HG03520 (cell line): ENCODE measurements around the gene JAKMIP1.

Experiments used
- ATAC-seq: cut with Tn5 transposase; IDR thresholded peaks from one replicate; pipeline ENCODE4 v1.9.1; 2021; ENCODE audit warnings: mild to moderate bottlenecking, moderate library complexity; ENCODE audit not compliant: unreplicated experiment

JAKMIP1 gene

DNA sequence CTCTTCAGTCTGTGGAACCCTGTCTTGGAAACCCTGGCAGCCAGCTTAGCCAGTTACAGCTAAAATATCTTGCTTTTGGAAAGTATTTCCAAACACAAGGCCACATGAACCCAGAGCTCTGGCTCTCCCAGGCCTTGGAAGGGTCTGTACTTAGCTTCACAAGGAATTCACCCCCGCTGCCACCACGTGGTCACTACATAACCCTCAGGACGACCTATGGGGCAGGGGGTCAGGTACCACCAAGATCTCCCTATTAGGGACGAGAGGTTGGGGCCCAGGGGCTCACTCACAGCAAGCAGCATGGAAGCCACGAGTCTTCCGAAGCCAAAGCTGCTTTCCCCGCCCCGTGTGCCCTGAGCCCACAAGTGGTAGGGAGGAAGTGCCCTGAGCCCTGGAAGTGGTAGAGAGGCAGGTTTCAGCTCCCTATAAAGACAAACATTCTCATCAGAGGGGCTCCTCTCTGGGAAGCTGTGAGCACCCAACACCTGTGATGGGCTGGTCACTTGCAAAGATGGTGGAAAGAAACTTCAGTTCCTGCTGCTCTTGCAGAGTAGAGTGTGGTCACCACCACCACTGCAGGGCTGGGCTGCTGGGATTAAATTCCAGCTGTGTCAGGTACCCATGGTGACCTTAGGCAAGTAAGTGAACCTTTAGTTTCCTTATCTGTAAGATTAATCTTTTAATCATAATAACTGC lies 4.7 kb upstream of the JAKMIP1 start:
- ATAC-seq, result no peak

DNA sequence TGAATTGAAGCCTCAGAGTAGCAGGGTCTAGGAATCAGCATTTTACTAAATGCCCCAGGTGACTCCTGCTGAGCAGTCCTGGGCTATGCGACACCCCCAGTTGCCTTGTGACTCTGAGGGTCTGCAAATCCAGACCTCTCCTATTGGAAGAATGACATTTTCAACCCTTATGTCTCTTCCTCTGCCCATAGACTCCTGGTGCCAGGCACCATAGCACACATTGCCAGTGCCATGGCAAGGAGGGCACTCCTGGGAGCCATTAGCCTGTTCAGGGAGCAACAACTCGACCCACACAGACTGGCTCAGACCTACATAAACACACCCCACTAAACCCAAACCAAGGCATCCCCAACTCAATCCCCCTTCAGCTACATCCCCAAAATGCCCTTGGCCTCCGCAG lies 3.7 kb upstream of the JAKMIP1 start:
- no peak for ATAC-seq

DNA sequence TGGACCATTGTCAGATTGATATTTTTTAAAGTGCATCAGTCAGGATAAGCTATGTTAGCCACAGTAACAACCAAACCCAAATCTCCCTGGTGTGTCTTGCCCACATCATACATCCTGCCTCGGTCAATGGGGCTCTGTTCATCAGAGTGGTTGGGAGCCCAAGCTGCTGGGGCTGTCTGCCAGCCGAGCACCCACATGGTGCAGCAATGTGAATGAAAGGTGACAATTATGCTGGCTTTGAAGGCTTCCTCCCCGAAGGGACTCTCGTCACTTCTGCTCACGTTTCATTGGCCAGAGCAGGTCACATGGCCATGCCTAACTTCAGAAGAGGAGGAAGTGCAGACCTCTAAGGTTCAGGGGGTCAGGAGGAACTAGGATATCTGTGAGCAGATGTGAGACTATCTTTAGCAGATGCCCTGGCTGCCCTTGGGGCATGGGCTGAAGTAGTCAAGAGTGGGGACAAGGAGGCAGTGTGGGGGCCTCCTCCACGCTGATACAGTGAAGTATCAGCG lies 1.3 kb upstream of the JAKMIP1 start:
- ATAC-seq, result no peak

DNA sequence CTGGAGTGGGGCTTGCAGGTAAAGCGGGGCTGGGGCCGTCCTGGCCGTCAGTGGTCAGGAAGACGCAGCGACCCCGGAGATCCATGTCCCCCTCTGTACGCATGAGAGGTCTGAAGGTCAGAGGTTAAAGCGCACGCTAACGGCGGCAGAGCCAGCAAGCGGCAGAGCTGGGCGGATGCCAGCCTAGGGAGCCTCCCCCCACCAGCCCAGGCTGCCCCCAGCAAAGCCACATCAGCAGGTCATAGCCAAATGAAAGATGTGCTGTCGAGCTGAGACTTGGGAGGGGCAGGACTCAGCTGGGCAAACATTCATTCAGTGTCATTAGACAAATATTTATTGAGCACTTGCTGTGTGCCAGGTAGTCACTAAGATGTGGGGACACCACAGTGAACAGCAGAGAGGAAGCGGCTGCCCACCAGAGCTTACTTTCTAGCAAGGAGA lies 593 bp upstream of the JAKMIP1 start:
- ATAC-seq, result peak; percentile 3

DNA sequence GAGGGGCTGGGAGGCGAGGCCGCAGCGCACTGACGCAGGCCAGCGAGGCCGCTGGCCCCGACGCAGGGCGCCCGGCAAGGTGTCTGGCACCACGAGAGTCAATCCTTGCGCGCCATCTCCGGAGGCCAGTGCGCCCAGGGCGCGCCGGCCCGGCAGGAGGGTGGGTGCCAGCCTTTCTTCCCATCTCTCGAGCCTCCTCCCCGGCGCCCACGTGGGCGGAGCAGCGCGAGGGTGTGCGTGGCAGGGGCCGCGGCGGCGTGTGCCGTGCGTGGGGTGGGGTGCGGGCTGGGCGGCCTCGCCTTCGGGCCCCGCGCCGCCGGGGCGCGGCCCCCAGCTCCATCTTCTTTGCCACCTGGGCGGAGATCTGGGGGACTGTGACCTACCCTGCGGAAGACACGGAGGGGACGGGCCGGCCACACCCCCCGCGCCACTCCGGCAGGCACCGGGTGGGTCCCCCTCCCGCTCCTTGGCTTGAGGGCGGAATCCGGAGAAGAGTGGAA lies 877 bp downstream of the JAKMIP1 start:
- no peak for ATAC-seq

GRCh38 chr4:6198768-6199421 lies 1.5 kb downstream of the JAKMIP1 start:
- no peak for ATAC-seq

GRCh38 chr4:6198278-6198677 lies 2.1 kb downstream of the JAKMIP1 start:
- ATAC-seq, result no peak

GRCh38 chr4:6197433-6198174 lies 2.7 kb downstream of the JAKMIP1 start:
- no peak for ATAC-seq

DNA sequence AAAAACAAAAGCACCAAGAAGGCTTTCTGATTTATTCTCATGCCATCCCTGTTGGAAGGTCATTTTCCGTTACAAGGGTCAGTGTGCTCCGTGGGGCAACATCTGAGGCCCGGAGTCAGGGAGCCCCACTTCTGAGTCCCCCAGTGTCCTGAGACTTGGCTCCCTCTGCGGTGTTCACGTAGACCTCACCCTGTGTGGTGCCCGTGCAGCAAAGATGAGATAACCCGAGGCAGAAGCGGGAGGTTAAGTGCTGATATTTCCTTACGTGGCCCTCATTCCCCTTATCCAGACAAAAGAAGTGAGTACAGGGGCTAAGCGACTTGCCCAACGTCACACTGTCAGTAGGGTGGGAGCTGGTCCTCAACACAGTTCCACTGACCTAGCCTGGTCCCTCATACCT lies 3.5 kb downstream of the JAKMIP1 start:
- no peak for ATAC-seq

- ATAC-seq, result no peak
Observed at GRCh38 chr4:6196324-6196723, 4.0 kb downstream of the JAKMIP1 start.

DNA sequence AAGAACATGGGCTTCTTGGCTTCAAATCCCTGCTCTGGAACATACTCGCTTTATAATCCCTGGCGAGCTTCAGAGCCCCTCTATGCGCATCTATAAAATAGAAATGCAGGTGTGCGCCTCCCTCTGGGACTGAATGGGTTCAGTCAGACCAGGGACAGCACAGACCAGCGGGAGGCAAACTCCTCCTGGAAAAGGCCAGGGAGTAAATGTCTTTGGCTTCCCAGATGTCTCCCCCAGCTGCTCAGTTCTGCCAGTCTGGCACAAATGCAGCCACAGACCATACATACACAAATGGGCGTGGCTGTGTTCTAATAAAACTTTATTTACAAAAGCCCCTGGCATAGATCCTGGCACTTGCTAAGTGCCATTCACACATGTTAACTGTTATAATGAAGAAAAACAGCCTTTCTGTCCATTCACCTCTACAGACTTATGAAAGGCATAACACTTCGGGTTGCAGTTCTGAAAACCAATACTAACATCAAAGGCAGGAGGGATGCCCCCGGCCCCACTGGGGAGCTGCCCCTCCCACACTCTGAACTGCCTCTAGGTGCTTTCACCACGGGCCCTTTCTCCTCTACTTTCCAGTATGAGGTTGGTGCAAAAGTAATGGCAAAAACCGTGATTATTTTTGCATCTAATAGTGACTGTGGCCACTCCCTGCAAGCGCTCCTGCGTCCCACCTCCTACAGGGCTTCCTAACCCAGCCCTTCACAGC lies 4.6 kb downstream of the JAKMIP1 start:
- no peak for ATAC-seq

- no peak for ATAC-seq
Observed at GRCh38 chr4:6194458-6195195, 5.7 kb downstream of the JAKMIP1 start.

- no peak for ATAC-seq
Observed at GRCh38 chr4:6193399-6193798, 7.0 kb downstream of the JAKMIP1 start.

GRCh38 chr4:6192245-6192644 lies 8.1 kb downstream of the JAKMIP1 start:
- ATAC-seq, result no peak

DNA sequence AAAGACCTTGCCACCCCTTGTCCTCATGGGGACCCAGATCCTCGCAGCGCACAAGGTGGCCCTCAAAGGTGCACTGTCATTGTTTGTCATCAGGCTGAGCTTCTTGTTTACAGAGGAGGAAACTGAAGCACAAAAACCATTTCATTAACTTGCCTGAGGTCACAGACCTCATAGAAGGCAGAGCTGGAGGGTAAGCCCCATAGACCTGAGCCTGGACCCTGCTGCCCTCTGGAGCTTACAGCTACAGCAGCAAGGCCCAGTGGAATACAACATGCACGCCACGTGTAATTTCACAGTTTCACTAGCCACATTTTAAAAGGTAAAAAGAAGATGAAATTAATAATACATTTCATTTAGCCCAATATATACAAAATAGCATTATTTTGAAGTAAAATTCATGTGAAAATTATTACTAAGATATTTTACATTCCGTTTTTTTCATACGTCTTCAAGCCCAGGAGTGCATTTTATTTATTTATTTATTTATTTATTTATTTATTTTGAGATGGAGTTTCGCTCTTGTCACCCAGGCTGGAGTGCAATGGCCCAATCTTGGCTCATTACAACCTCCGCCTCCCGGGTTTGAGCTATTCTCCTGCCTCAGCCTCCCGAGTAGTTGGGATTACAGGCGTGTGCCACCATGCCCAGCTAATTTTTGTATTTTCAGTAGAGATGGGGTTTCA lies 8.8 kb downstream of the JAKMIP1 start:
- no peak for ATAC-seq

DNA sequence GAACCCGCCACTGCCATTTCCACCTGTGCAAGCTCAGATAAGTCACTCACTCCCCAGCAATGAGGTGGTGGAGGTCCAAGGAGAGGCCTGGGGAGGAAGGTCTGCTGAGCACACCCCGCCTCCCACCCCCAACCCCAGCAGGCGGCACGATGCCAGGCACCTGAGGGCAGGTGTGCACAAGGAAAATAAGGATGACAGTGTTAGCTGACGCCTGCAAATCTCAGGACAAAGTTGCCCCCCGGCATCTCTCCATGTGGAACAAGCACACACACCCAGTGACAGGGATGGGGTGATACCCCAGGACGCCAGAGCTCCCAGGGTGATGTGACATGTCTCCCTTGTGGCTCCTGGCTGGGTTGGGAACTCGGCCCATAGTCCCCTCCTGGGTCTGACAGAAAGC lies 9.9 kb downstream of the JAKMIP1 start:
- ATAC-seq, result no peak

GRCh38 chr4:6189511-6189910 lies 10.8 kb downstream of the JAKMIP1 start:
- no peak for ATAC-seq

GRCh38 chr4:6188687-6189305 lies 11.6 kb downstream of the JAKMIP1 start:
- ATAC-seq, result no peak

DNA sequence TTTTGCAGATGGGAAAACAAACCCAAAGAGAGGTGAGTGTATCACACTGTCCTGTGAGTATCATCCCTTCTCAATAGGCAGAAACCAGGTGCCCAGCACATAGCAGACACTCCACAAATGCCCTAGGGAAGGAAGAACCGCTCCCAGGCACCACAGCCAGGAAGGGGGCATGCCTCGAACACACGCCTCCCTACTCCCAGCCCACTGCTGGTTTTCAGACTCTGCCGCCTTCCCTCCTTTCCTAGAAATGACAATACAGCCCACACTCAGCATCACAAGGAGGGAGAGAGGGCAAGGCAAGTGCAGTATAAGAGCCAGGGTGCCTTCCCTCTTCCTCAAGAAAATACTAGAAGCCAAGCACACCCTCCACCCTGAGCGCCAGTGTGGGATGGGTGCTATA lies 16.2 kb downstream of the JAKMIP1 start:
- ATAC-seq, result no peak
